ENCODE measurements around the gene RHOBTB1. TPM values are rescaled to one million over a fixed set of nuclear protein-coding genes. Genes with fewer than 3 reads are reported as not detected.
"Not testable (repeated sequence)": the region's sequence is repeated elsewhere in the genome, so short reads cannot be mapped to it uniquely, and the experiment has no call there.

The RHOBTB1 gene
- polyA plus RNA-seq, 2 donors = 0.73 to 0.77 TPM

GRCh38 chr10:60978287-60979115 lies 34.5 kb upstream of the RHOBTB1 start:
- Histone ChIP-seq H3K27me3 (ENCODE audit: control insufficient read depth in 1 of 2, insufficient read depth in 2 of 2, low read length in 2 of 2) (no peaks in the 10 kb centered on the region), H3K27ac (ENCODE audit: low read depth in 2 of 2, low read length in 1 of 2) (no peak overlapping the region), H3K4me3 (ENCODE audit: low read depth in 1 of 2, low read length in 2 of 2) (no peak overlapping the region), H3K9me3 (ENCODE audit: control insufficient read depth in 2 of 2, insufficient read depth in 1 of 2, low read depth in 1 of 2, low read length in 1 of 2) (no peaks in the 10 kb centered on the region), H3K36me3 (ENCODE audit: control insufficient read depth in 2 of 2, insufficient read depth in 2 of 2, low read length in 1 of 2) (no peaks in the 10 kb centered on the region), H3K4me1 (ENCODE audit: control insufficient read depth in 2 of 2, insufficient read depth in 2 of 2, low read length in 1 of 2) (no peaks in the 10 kb centered on the region)
- WGBS, 2 donors = 47 to 74% methylated on average over 7 of the region's 7 CpGs

GRCh38 chr10:60977161-60978122 lies 33.5 kb upstream of the RHOBTB1 start:
- no peaks in the 10 kb centered on the region for H3K4me1 ChIP-seq (ENCODE audit: control insufficient read depth in 2 of 2, insufficient read depth in 2 of 2, low read length in 1 of 2)
- H3K4me3 ChIP-seq (ENCODE audit: low read depth in 1 of 2, low read length in 2 of 2) = no peak overlapping the region
- no peak overlapping the region for H3K27ac ChIP-seq (ENCODE audit: low read depth in 2 of 2, low read length in 1 of 2)
- 58 to 89% methylated on average over 2 of the region's 2 CpGs for WGBS, 2 donors
- H3K27me3 ChIP-seq (ENCODE audit: control insufficient read depth in 1 of 2, insufficient read depth in 2 of 2, low read length in 2 of 2) = no peaks in the 10 kb centered on the region
- H3K9me3 ChIP-seq (ENCODE audit: control insufficient read depth in 2 of 2, insufficient read depth in 1 of 2, low read depth in 1 of 2, low read length in 1 of 2) = no peaks in the 10 kb centered on the region
- no peaks in the 10 kb centered on the region for H3K36me3 ChIP-seq (ENCODE audit: control insufficient read depth in 2 of 2, insufficient read depth in 2 of 2, low read length in 1 of 2)

- Histone ChIP-seq H3K4me1 (ENCODE audit: control insufficient read depth in 2 of 2, insufficient read depth in 2 of 2, low read length in 1 of 2) (no peaks in the 10 kb centered on the region), H3K36me3 (ENCODE audit: control insufficient read depth in 2 of 2, insufficient read depth in 2 of 2, low read length in 1 of 2) (no peaks in the 10 kb centered on the region), H3K27me3 (ENCODE audit: control insufficient read depth in 1 of 2, insufficient read depth in 2 of 2, low read length in 2 of 2) (no peaks in the 10 kb centered on the region), H3K4me3 (ENCODE audit: low read depth in 1 of 2, low read length in 2 of 2) (no peak overlapping the region), H3K27ac (ENCODE audit: low read depth in 2 of 2, low read length in 1 of 2) (no peak overlapping the region), H3K9me3 (ENCODE audit: control insufficient read depth in 2 of 2, insufficient read depth in 1 of 2, low read depth in 1 of 2, low read length in 1 of 2) (no peaks in the 10 kb centered on the region)
- 79 to 86% methylated on average over 2 of the region's 2 CpGs for WGBS, 2 donors
Measured at GRCh38 chr10:60976687-60977086, 32.7 kb upstream of the RHOBTB1 start.

GRCh38 chr10:60975716-60976115 lies 31.7 kb upstream of the RHOBTB1 start:
- H3K4me1 ChIP-seq (ENCODE audit: control insufficient read depth in 2 of 2, insufficient read depth in 2 of 2, low read length in 1 of 2) = no peaks in the 10 kb centered on the region
- H3K27ac ChIP-seq (ENCODE audit: low read depth in 2 of 2, low read length in 1 of 2) = no peak overlapping the region
- no peaks in the 10 kb centered on the region for H3K27me3 ChIP-seq (ENCODE audit: control insufficient read depth in 1 of 2, insufficient read depth in 2 of 2, low read length in 2 of 2)
- H3K36me3 ChIP-seq (ENCODE audit: control insufficient read depth in 2 of 2, insufficient read depth in 2 of 2, low read length in 1 of 2) = no peaks in the 10 kb centered on the region
- no peak overlapping the region for H3K4me3 ChIP-seq (ENCODE audit: low read depth in 1 of 2, low read length in 2 of 2)
- H3K9me3 ChIP-seq (ENCODE audit: control insufficient read depth in 2 of 2, insufficient read depth in 1 of 2, low read depth in 1 of 2, low read length in 1 of 2) = no peaks in the 10 kb centered on the region
- 63 to 74% methylated on average over 1 of the region's 1 CpG for WGBS, 2 donors

GRCh38 chr10:60974463-60975149 lies 30.6 kb upstream of the RHOBTB1 start:
- 32 to 36% methylated on average over 3 of the region's 3 CpGs for WGBS, 2 donors
- H3K27ac ChIP-seq (ENCODE audit: low read depth in 2 of 2, low read length in 1 of 2) = no peak overlapping the region
- no peaks in the 10 kb centered on the region for H3K27me3 ChIP-seq (ENCODE audit: control insufficient read depth in 1 of 2, insufficient read depth in 2 of 2, low read length in 2 of 2)

GRCh38 chr10:60973086-60973485 lies 29.1 kb upstream of the RHOBTB1 start:
- H3K27me3 ChIP-seq (ENCODE audit: control insufficient read depth in 1 of 2, insufficient read depth in 2 of 2, low read length in 2 of 2) = no peaks in the 10 kb centered on the region
- H3K4me3 ChIP-seq (ENCODE audit: low read depth in 1 of 2, low read length in 2 of 2) = no peak overlapping the region
- no peak overlapping the region for H3K27ac ChIP-seq (ENCODE audit: low read depth in 2 of 2, low read length in 1 of 2)
- H3K9me3 ChIP-seq (ENCODE audit: control insufficient read depth in 2 of 2, insufficient read depth in 1 of 2, low read depth in 1 of 2, low read length in 1 of 2) = no peaks in the 10 kb centered on the region
- WGBS, 2 donors = 91 to 92% methylated on average over 2 of the region's 2 CpGs
- no peaks in the 10 kb centered on the region for H3K36me3 ChIP-seq (ENCODE audit: control insufficient read depth in 2 of 2, insufficient read depth in 2 of 2, low read length in 1 of 2)
- H3K4me1 ChIP-seq (ENCODE audit: control insufficient read depth in 2 of 2, insufficient read depth in 2 of 2, low read length in 1 of 2) = no peaks in the 10 kb centered on the region

More at GRCh38 chr10:60974463-60975149, 30.6 kb upstream of the RHOBTB1 start:
- no peaks in the 10 kb centered on the region for H3K9me3 ChIP-seq (ENCODE audit: control insufficient read depth in 2 of 2, insufficient read depth in 1 of 2, low read depth in 1 of 2, low read length in 1 of 2)
- H3K36me3 ChIP-seq (ENCODE audit: control insufficient read depth in 2 of 2, insufficient read depth in 2 of 2, low read length in 1 of 2) = no peaks in the 10 kb centered on the region
- no peaks in the 10 kb centered on the region for H3K4me1 ChIP-seq (ENCODE audit: control insufficient read depth in 2 of 2, insufficient read depth in 2 of 2, low read length in 1 of 2)
- no peak overlapping the region for H3K4me3 ChIP-seq (ENCODE audit: low read depth in 1 of 2, low read length in 2 of 2)

GRCh38 chr10:60972181-60972580 lies 28.2 kb upstream of the RHOBTB1 start:
- H3K4me1 ChIP-seq (ENCODE audit: control insufficient read depth in 2 of 2, insufficient read depth in 2 of 2, low read length in 1 of 2); H3K4me3 ChIP-seq (ENCODE audit: low read depth in 1 of 2, low read length in 2 of 2); H3K27ac ChIP-seq (ENCODE audit: low read depth in 2 of 2, low read length in 1 of 2); H3K9me3 ChIP-seq (ENCODE audit: control insufficient read depth in 2 of 2, insufficient read depth in 1 of 2, low read depth in 1 of 2, low read length in 1 of 2); H3K36me3 ChIP-seq (ENCODE audit: control insufficient read depth in 2 of 2, insufficient read depth in 2 of 2, low read length in 1 of 2); H3K27me3 ChIP-seq (ENCODE audit: control insufficient read depth in 1 of 2, insufficient read depth in 2 of 2, low read length in 2 of 2): not testable (repeated sequence)
- 95 to 96% methylated on average over 2 of the region's 2 CpGs for WGBS, 2 donors

- Histone ChIP-seq H3K36me3 (ENCODE audit: control insufficient read depth in 2 of 2, insufficient read depth in 2 of 2, low read length in 1 of 2) (no peaks in the 10 kb centered on the region), H3K4me3 (ENCODE audit: low read depth in 1 of 2, low read length in 2 of 2) (no peak overlapping the region), H3K27me3 (ENCODE audit: control insufficient read depth in 1 of 2, insufficient read depth in 2 of 2, low read length in 2 of 2) (no peaks in the 10 kb centered on the region), H3K4me1 (ENCODE audit: control insufficient read depth in 2 of 2, insufficient read depth in 2 of 2, low read length in 1 of 2) (no peaks in the 10 kb centered on the region), H3K27ac (ENCODE audit: low read depth in 2 of 2, low read length in 1 of 2) (no peak overlapping the region), H3K9me3 (ENCODE audit: control insufficient read depth in 2 of 2, insufficient read depth in 1 of 2, low read depth in 1 of 2, low read length in 1 of 2) (no peaks in the 10 kb centered on the region)
- WGBS, 2 donors = 86 to 89% methylated on average over 3 of the region's 3 CpGs
Measured at GRCh38 chr10:60970526-60970925, 26.5 kb upstream of the RHOBTB1 start.

- H3K9me3 ChIP-seq (ENCODE audit: control insufficient read depth in 2 of 2, insufficient read depth in 1 of 2, low read depth in 1 of 2, low read length in 1 of 2) = no peaks in the 10 kb centered on the region
- no peaks in the 10 kb centered on the region for H3K27me3 ChIP-seq (ENCODE audit: control insufficient read depth in 1 of 2, insufficient read depth in 2 of 2, low read length in 2 of 2)
- H3K4me1 ChIP-seq (ENCODE audit: control insufficient read depth in 2 of 2, insufficient read depth in 2 of 2, low read length in 1 of 2) = no peaks in the 10 kb centered on the region
- H3K27ac ChIP-seq (ENCODE audit: low read depth in 2 of 2, low read length in 1 of 2) = no peak overlapping the region
- 93 to 97% methylated on average over 3 of the region's 3 CpGs for WGBS, 2 donors
- no peak overlapping the region for H3K4me3 ChIP-seq (ENCODE audit: low read depth in 1 of 2, low read length in 2 of 2)
- H3K36me3 ChIP-seq (ENCODE audit: control insufficient read depth in 2 of 2, insufficient read depth in 2 of 2, low read length in 1 of 2) = no peaks in the 10 kb centered on the region
Measured at GRCh38 chr10:60968504-60968903, 24.5 kb upstream of the RHOBTB1 start.
